HEK293T (cell line): ENCODE data around the gene ANO3.

Experiments used
- ARNT ChIP-seq: fragments of 450-650 bp; IDR thresholded peaks from 2 replicates; pipeline ENCODE4 v1.6.1; 2017; ENCODE audit warnings: mild to moderate bottlenecking
- BHLHE40 ChIP-seq: fragments of 450-650 bp; IDR thresholded peaks from 2 replicates; pipeline ENCODE4 v1.6.1; 2016; ENCODE audit warnings: mild to moderate bottlenecking, moderate library complexity, borderline replicate concordance
- ELF4 ChIP-seq: fragments of 450-650 bp; IDR thresholded peaks from 2 replicates; pipeline ENCODE4 v1.6.1; 2017; ENCODE audit warnings: antibody characterized with exemption
- FOXA1 ChIP-seq: fragments of 450-650 bp; IDR thresholded peaks from 2 replicates; pipeline ENCODE4 v1.6.1; 2016; ENCODE audit warnings: mild to moderate bottlenecking
- FOXK2 ChIP-seq: fragments of 450-650 bp; IDR thresholded peaks from 2 replicates; pipeline ENCODE4 v1.6.1; 2016; ENCODE audit warnings: mild to moderate bottlenecking
- FOXM1 ChIP-seq: fragments of 450-650 bp; IDR thresholded peaks from 2 replicates; pipeline ENCODE4 v1.6.1; 2017; ENCODE audit warnings: mild to moderate bottlenecking, borderline replicate concordance
- NFRKB ChIP-seq: fragments of 450-650 bp; IDR thresholded peaks from 2 replicates; pipeline ENCODE4 v1.6.1; 2016; ENCODE audit warnings: mild to moderate bottlenecking, moderate library complexity
- SP1 ChIP-seq: fragments of 450-650 bp; IDR thresholded peaks from 2 replicates; pipeline ENCODE4 v1.6.1; 2017
- SUZ12 ChIP-seq: fragments of 450-650 bp; IDR thresholded peaks from 2 replicates; pipeline ENCODE4 v1.6.1; 2016; ENCODE audit warnings: mild to moderate bottlenecking
- TARDBP ChIP-seq: fragments of 450-650 bp; IDR thresholded peaks from 2 replicates; pipeline ENCODE4 v1.6.1; 2016
- ZNF384 ChIP-seq: fragments of 450-650 bp; IDR thresholded peaks from 2 replicates; pipeline ENCODE4 v1.6.1; 2016

- TF ChIP-seq FOXA1 (no peak), BHLHE40 (no peak), NFRKB (no peak), FOXK2 (no peak), TARDBP (no peak), SP1 (no peak), ARNT (no peak), FOXM1 (no peak), SUZ12 (no peak), ELF4 (no peak), ZNF384 (no peak)
Measured at GRCh38 chr11:26578998-26579661, 247.2 kb downstream of the ANO3 start.
